HG03469 (cell line): Measurements from ENCODE around the gene NUDT8.
"Not testable (repeated sequence)": the region's sequence is repeated elsewhere in the genome, so short reads cannot be mapped to it uniquely, and the experiment has no call there.

ENCODE experiments used
- ATAC-seq: cut with Tn5 transposase; IDR thresholded peaks from one replicate; pipeline ENCODE4 v1.9.1; 2021; ENCODE audit warnings: mild to moderate bottlenecking, moderate library complexity, moderate number of reproducible peaks; ENCODE audit not compliant: unreplicated experiment

The NUDT8 gene

GRCh38 chr11:67596753-67597300 lies 32.9 kb downstream of the NUDT8 start:
- ATAC-seq: no peak

- ATAC-seq: no peak
These were observed 35.3 kb downstream of the NUDT8 start for GRCh38 chr11:67594480-67594879.

GRCh38 chr11:67593565-67593905 lies 36.2 kb downstream of the NUDT8 start:
- no peak for ATAC-seq

- ATAC-seq: no peak
These were observed 36.7 kb downstream of the NUDT8 start for GRCh38 chr11:67592880-67593564.

- ATAC-seq: not testable (repeated sequence)
These were observed 40.8 kb downstream of the NUDT8 start for GRCh38 chr11:67588899-67589415.

GRCh38 chr11:67588136-67588503 lies 41.6 kb downstream of the NUDT8 start:
- ATAC-seq: no peak

- ATAC-seq: no peak
These were observed 43.0 kb downstream of the NUDT8 start for GRCh38 chr11:67586568-67587250.

- ATAC-seq: no peak
These were observed 43.8 kb downstream of the NUDT8 start for GRCh38 chr11:67585911-67586310.

GRCh38 chr11:67584881-67585873 lies 44.6 kb downstream of the NUDT8 start:
- ATAC-seq: no peak

- no peak for ATAC-seq
These were observed 45.4 kb downstream of the NUDT8 start for GRCh38 chr11:67584205-67584880.

GRCh38 chr11:67583247-67584204 lies 46.2 kb downstream of the NUDT8 start, which contains the start of gene GSTP1:
TSS of gene GSTP1 (plus strand) at chr11:67583812. CDS start at chr11:67583844, 32 bp downstream.
- ATAC-seq: peak; percentile 53

GRCh38 chr11:67582011-67582410 lies 47.7 kb downstream of the NUDT8 start:
- no peak for ATAC-seq

GRCh38 chr11:67581469-67581868 lies 48.3 kb downstream of the NUDT8 start:
- ATAC-seq: no peak

- ATAC-seq: no peak
These were observed 51.8 kb downstream of the NUDT8 start for GRCh38 chr11:67577951-67578350.
